OCI-LY7 (cell line): ENCODE data around the gene GBF1. TPM values are rescaled to one million over a fixed set of nuclear protein-coding genes. Genes with fewer than 3 reads are reported as not detected.

Experiments
- BruUV-seq: library from RNA; stranded (reverse); fragments of 400-500 nt; replicated peaks from 2 replicates; lab custom pipeline; 2021; lab: Mats Ljungman, UMichigan
- CTCF ChIA-PET: fragments of 300-600 bp; sonication (Branson Sonifier 250); formaldehyde crosslinking; loops from one replicate; lab custom pipeline; 2022; ENCODE audit warnings: antibody characterized with exemption; ENCODE audit not compliant: unreplicated experiment; lab: Charles Lee
- POLR2A ChIA-PET: fragments of 300-600 bp; sonication (Branson Sonifier 250); formaldehyde crosslinking; loops from one replicate; lab custom pipeline; 2022; ENCODE audit warnings: antibody characterized with exemption; lab: Charles Lee
- DNase-seq: peaks from one replicate; pipeline ENCODE4 v3.0.0-alpha.2; 2015; ENCODE audit warnings: low spot score
- H2AFZ ChIP-seq: fragments of 200-600 bp; sonication (generic), shearing (Covaris generic); 2 replicates; pipeline ENCODE4 v1.6.1; 2014; ENCODE audit warnings: mild to moderate bottlenecking, antibody characterized with exemption, low read length, moderate library complexity
- H3K27ac ChIP-seq: fragments of 200-600 bp; sonication (generic); 2 replicates; pipeline ENCODE4 v1.5.1; 2014; ENCODE audit warnings: mixed run types, low read depth, mild to moderate bottlenecking, moderate library complexity, low read length, inconsistent platforms; ENCODE audit not compliant: poor library complexity, severe bottlenecking
- H3K36me3 ChIP-seq: fragments of 200-600 bp; sonication (generic); 2 replicates; pipeline ENCODE4 v1.6.1; 2014; ENCODE audit warnings: mild to moderate bottlenecking, antibody characterized with exemption, low read length, moderate library complexity, mixed read lengths; ENCODE audit not compliant: insufficient read depth
- H3K4me1 ChIP-seq: fragments of 200-600 bp; sonication (generic); 2 replicates; pipeline ENCODE4 v1.5.1; 2014; ENCODE audit warnings: mild to moderate bottlenecking, low read length; ENCODE audit not compliant: insufficient read depth, poor library complexity, severe bottlenecking
- H3K4me2 ChIP-seq: fragments of 200-600 bp; sonication (generic); 2 replicates; pipeline ENCODE4 v1.6.1; 2014; ENCODE audit warnings: mild to moderate bottlenecking, low read length
- H3K4me3 ChIP-seq: fragments of 200-600 bp; sonication (generic); 2 replicates; pipeline ENCODE4 v1.5.1; 2014; ENCODE audit warnings: mild to moderate bottlenecking, low read depth, low read length; ENCODE audit not compliant: poor library complexity, severe bottlenecking
- H3K79me2 ChIP-seq: fragments of 200-600 bp; sonication (generic); 2 replicates; pipeline ENCODE4 v1.6.1; 2016; ENCODE audit warnings: low read depth, mild to moderate bottlenecking, low read length, moderate library complexity, mixed read lengths; ENCODE audit not compliant: insufficient read depth
- H3K9me2 ChIP-seq: fragments of 200-600 bp; sonication (generic); 2 replicates; pipeline ENCODE4 v1.6.1; 2016; ENCODE audit warnings: mild to moderate bottlenecking, low read length, mixed read lengths; ENCODE audit not compliant: insufficient read depth
- H3K9me3 ChIP-seq: fragments of 200-600 bp; sonication (generic); 2 replicates; pipeline ENCODE4 v1.6.1; 2014; ENCODE audit warnings: mild to moderate bottlenecking, mixed run types, low read length, mixed read lengths
- H4K20me1 ChIP-seq: fragments of 200-600 bp; sonication (generic); 2 replicates; pipeline ENCODE4 v1.6.1; 2014; ENCODE audit warnings: mild to moderate bottlenecking, antibody characterized with exemption, low read length, moderate library complexity, mixed read lengths; ENCODE audit not compliant: insufficient read depth
- EZH2phosphoT487 ChIP-seq: fragments of 200-600 bp; sonication (generic); IDR thresholded peaks from 2 replicates; pipeline ENCODE4 v1.6.1; 2018; ENCODE audit warnings: low read depth, borderline replicate concordance, mild to moderate bottlenecking, mixed run types, antibody characterized with exemption, low read length, moderate library complexity, mixed read lengths
- intact Hi-C: fragments of 100-400 bp; cut with micrococcal nuclease; formaldehyde crosslinking; loops from one replicate; pipeline ENCODE4 v1.10.0; 2022; ENCODE audit not compliant: unreplicated experiment
- total RNA-seq, 2 experiments: library from RNA; depleted of rRNA in 1 of 2; stranded (reverse); fragments of >200 nt in 1 of 2; shearing (Covaris generic) in 1 of 2; gene quantifications; 2 replicates each; pipeline ENCODE4 v1.2.3, GENCODE V29; 2014 to 2022
- TF ChIP-seq, protein P1 (sequence below): fragments of 200-600 bp; sonication (generic); conservative IDR thresholded peaks from 2 replicates; pipeline ENCODE4 v1.5.1; 2014; ENCODE audit warnings: mild to moderate bottlenecking, antibody characterized with exemption, low read length, moderate library complexity, mixed read lengths

Gene GBF1
- total RNA-seq, 2 experiments from 2014 or later: 17.8 to 33.4 TPM

DNA sequence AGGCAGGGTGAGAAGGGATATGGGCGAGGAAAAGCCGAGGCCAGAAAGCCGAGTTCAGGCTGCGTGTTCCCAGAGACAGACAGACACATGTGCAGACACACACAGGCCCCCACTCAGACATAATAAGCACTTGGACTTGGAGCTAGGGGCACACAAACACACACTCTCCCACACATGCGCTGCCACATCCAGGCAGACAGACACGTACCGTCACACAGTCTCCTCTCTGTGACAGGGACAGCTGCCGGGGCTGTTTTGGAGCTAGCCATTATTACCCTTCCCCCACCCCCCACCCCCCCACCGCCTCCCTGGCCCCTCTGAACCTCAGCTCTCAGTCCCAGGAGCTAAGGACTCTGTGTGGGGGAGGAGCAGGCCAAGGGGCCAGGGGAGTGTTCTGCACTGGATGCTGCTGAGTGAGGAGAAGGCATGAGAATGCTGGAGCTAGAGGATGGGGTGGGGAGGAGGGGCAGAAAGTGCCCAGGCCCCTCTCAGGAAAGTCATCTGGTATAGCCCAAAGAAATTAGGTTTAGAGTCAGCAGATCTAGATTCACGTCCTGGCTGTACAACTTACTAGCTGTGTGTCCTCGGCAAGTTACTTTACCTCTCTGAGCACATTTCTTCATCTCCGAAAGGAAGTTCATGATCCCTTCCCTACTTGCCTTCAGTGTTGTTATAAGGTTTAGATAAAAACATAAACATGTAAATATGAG, 10.3 kb upstream of the GBF1 start:
- Histone ChIP-seq H3K4me1 (no peaks in the 10 kb centered on the region), H3K4me3 (no peak overlapping the region), H3K36me3 (no peaks in the 10 kb centered on the region), H3K9me2 (no peaks in the 10 kb centered on the region), H3K79me2 (no peaks in the 10 kb centered on the region), H4K20me1 (no peaks in the 10 kb centered on the region), H3K4me2 (no peak overlapping the region), H3K27ac (no peak overlapping the region), H3K9me3 (no peaks in the 10 kb centered on the region), H2AFZ (no peak overlapping the region)
- TF ChIP-seq EZH2phosphoT487: no peak
- TF ChIP-seq, protein P1, sequence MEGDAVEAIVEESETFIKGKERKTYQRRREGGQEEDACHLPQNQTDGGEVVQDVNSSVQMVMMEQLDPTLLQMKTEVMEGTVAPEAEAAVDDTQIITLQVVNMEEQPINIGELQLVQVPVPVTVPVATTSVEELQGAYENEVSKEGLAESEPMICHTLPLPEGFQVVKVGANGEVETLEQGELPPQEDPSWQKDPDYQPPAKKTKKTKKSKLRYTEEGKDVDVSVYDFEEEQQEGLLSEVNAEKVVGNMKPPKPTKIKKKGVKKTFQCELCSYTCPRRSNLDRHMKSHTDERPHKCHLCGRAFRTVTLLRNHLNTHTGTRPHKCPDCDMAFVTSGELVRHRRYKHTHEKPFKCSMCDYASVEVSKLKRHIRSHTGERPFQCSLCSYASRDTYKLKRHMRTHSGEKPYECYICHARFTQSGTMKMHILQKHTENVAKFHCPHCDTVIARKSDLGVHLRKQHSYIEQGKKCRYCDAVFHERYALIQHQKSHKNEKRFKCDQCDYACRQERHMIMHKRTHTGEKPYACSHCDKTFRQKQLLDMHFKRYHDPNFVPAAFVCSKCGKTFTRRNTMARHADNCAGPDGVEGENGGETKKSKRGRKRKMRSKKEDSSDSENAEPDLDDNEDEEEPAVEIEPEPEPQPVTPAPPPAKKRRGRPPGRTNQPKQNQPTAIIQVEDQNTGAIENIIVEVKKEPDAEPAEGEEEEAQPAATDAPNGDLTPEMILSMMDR: no peak
- intact Hi-C loops: no loop called here
- no peak for DNase-seq
- CTCF ChIA-PET: interaction anchor here (0.9 to 1.4 kb wide), 2 partner anchors 8 to 144 kb away, joined by 3 to 4 read pairs; no protein-coding TSS in a partner anchor
- no TSS peak for BruUV-seq
- POLR2A ChIA-PET: interaction anchor here (0.5 to 1.0 kb wide), 3 partner anchors 16 to 208 kb away, joined by 3 read pairs; no protein-coding TSS in a partner anchor

DNA sequence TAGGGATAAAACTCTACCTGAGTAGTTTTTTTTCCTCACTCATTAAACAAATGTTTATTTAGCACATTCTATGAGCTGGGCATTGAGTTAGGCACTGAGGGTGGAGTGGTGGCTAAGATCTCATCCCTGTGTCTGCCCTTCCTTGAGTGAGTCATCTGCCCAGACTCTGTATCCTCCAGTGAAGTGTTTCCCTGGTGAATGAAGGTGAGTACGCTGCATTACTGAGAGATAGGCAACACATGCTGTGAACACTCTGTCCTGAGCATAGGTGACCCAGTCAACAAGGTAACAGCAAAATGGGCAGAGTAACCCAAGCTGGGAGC, 9.8 kb upstream of the GBF1 start:
- no peaks in the 10 kb centered on the region for H3K79me2 ChIP-seq
- no peaks in the 10 kb centered on the region for H3K9me3 ChIP-seq
- CTCF ChIA-PET: interaction anchor here (0.9 to 1.4 kb wide), 2 partner anchors 9 to 144 kb away, joined by 3 to 4 read pairs; no protein-coding TSS in a partner anchor
- H3K4me3 ChIP-seq: no peak overlapping the region
- POLR2A ChIA-PET: interaction anchor here (0.6 to 1.0 kb wide), 2 partner anchors 31 to 207 kb away, joined by 3 read pairs; no protein-coding TSS in a partner anchor
- TF ChIP-seq, protein P1: no peak
- TF ChIP-seq EZH2phosphoT487: no peak
- H3K9me2 ChIP-seq: no peaks in the 10 kb centered on the region
- H4K20me1 ChIP-seq: no peaks in the 10 kb centered on the region
- H3K27ac ChIP-seq: no peak overlapping the region
- no peak overlapping the region for H2AFZ ChIP-seq
- DNase-seq: no peak
- no TSS peak for BruUV-seq
- H3K36me3 ChIP-seq: no peaks in the 10 kb centered on the region
- H3K4me2 ChIP-seq: no peak overlapping the region
- H3K4me1 ChIP-seq: no peaks in the 10 kb centered on the region
- intact Hi-C loops: no loop called here

DNA sequence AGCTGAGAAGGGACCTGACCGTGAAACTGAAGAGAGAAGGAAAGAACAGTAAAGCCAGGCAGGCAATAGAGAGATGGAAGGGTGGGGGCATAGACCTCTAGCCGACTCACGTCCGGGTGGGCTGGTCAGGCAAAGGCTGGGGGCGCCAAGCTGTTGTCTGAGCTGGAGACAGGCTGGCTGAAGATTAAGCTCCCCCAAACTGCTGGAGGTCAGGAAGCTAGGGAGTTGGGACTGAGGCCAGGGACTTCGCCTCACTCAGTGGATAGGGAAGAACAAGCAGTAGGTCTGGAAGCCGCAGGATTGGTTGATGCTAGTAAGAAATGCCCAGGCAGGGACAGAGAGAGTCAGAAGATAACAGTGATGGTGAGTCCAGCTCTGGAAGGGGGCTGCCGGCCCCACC, 9.3 kb upstream of the GBF1 start:
- no peak for DNase-seq
- Histone ChIP-seq H3K9me3 (no peaks in the 10 kb centered on the region), H2AFZ (no peak overlapping the region), H3K4me1 (no peaks in the 10 kb centered on the region), H3K36me3 (no peaks in the 10 kb centered on the region), H3K27ac (no peak overlapping the region), H3K4me3 (no peak overlapping the region), H3K9me2 (no peaks in the 10 kb centered on the region), H4K20me1 (no peaks in the 10 kb centered on the region), H3K4me2 (no peak overlapping the region), H3K79me2 (no peaks in the 10 kb centered on the region)
- no TSS peak for BruUV-seq
- ChIA-PET CTCF (interaction anchor here (1.4 kb wide), 1 partner anchor 143 kb away, joined by 4 read pairs; no protein-coding TSS in a partner anchor), POLR2A (interaction anchor here (1.0 kb wide), 1 partner anchor 30 kb away, joined by 3 read pairs; no protein-coding TSS in a partner anchor)
- TF ChIP-seq, protein P1: no peak
- TF ChIP-seq EZH2phosphoT487: no peak
- intact Hi-C loops: no loop called here
